Measurements from ENCODE around the gene TNP1. TPM values are rescaled to one million over a fixed set of nuclear protein-coding genes. Genes with fewer than 3 reads are reported as not detected.

The TNP1 gene
- total and polyA plus RNA-seq, 2 experiments from 2014 or later = not detected

- no peak for ATAC-seq
- no peaks in the 10 kb centered on the region for H3K4me1 ChIP-seq (ENCODE audit: insufficient read depth)
- H3K36me3 Mint-ChIP-seq (ENCODE audit: low read depth) = no peaks in the 10 kb centered on the region; the same call in 1 of the 3 replicates
Measured at GRCh38 chr2:216890138-216890537, 30.3 kb upstream of the TNP1 start.

More at GRCh38 chr2:216890138-216890537, 30.3 kb upstream of the TNP1 start:
- H3K4me1 Mint-ChIP-seq = peaks cover 13% of the 10 kb centered on the region
- TF ChIP-seq ZNF331 (CRISPR knock-in tag; IDR thresholded peaks at IDR 0.05; ENCODE audit: low read depth) = no peak
- no peak for TF ChIP-seq ETS1 (IDR thresholded peaks at IDR 0.05)
- TF ChIP-seq POLR2AphosphoS5 (IDR thresholded peaks at IDR 0.05; ENCODE audit: low read depth) = no peak
- no peak for TF ChIP-seq ZNF462 (CRISPR knock-in tag; IDR thresholded peaks at IDR 0.05)
- TF ChIP-seq EZH2phosphoT487 (IDR thresholded peaks at IDR 0.05; ENCODE audit: unreplicated experiment) = no peak
- TF ChIP-seq CREB1 (CRISPR knock-in tag; IDR thresholded peaks at IDR 0.05; ENCODE audit: low read depth) = no peak
- TF ChIP-seq REST (IDR thresholded peaks at IDR 0.05; ENCODE audit: unreplicated experiment) = no peak
- no peak overlapping the region for H3K4me2 ChIP-seq
- H4K20me1 ChIP-seq (replicated peaks; ENCODE audit: insufficient read depth) = no peaks in the 10 kb centered on the region
- H3K9me2 ChIP-seq (ENCODE audit: insufficient read depth) = peaks cover 15% of the 10 kb centered on the region
- H3K27me3 ChIP-seq (ENCODE audit: insufficient read depth) = no peaks in the 10 kb centered on the region
- H3K27me3 Mint-ChIP-seq (ENCODE audit: insufficient read depth, low read depth, poor library complexity) = peaks cover 2% of the 10 kb centered on the region
- H3K79me2 ChIP-seq (replicated peaks; ENCODE audit: insufficient read depth) = no peaks in the 10 kb centered on the region
- no peaks in the 10 kb centered on the region for H3K36me3 ChIP-seq (ENCODE audit: insufficient read depth)
- no peak overlapping the region for H3K4me3 ChIP-seq
- H3K27ac ChIP-seq (ENCODE audit: low read depth) = no peak overlapping the region
- DNase-seq (ENCODE audit: low spot score) = no peak
- no peak overlapping the region for H3K27ac Mint-ChIP-seq
- H2AFZ ChIP-seq = no peak overlapping the region
- no peaks in the 10 kb centered on the region for H3F3A ChIP-seq (replicated peaks; ENCODE audit: low read depth)
- H3K4me3 Mint-ChIP-seq = no peak overlapping the region
- peaks cover 6% of the 10 kb centered on the region; the same call in 1 of the 3 replicates for H3K9me3 Mint-ChIP-seq
